Left ventricle myocardium inferior (tissue), 1 donor: Measurements from ENCODE around the gene DYSF. TPM values are rescaled to one million over a fixed set of nuclear protein-coding genes. Genes with fewer than 3 reads are reported as not detected.

ENCODE experiments used
- DNase-seq: peaks from one replicate; pipeline ENCODE4 v3.0.0-alpha.2; 2020
- H3K27ac ChIP-seq: fragments of 200-600 bp; replicated peaks from 2 replicates; pipeline ENCODE4 v1.8.0; 2021
- H3K27me3 ChIP-seq: fragments of 200-600 bp; 2 replicates; pipeline ENCODE4 v1.8.0; 2021; ENCODE audit warnings: low read depth
- H3K36me3 ChIP-seq: fragments of 200-600 bp; 2 replicates; pipeline ENCODE4 v1.8.0; 2021
- H3K4me1 ChIP-seq: fragments of 200-600 bp; 2 replicates; pipeline ENCODE4 v1.8.0; 2021
- H3K4me3 ChIP-seq: fragments of 200-600 bp; 2 replicates; pipeline ENCODE4 v1.8.0; 2021; ENCODE audit warnings: mild to moderate bottlenecking, moderate library complexity
- H3K9me3 ChIP-seq: fragments of 200-600 bp; replicated peaks from 2 replicates; pipeline ENCODE4 v1.8.0; 2021
- CTCF ChIP-seq: fragments of 200-600 bp; IDR thresholded peaks from 2 replicates; pipeline ENCODE4 v1.8.0; 2021; ENCODE audit warnings: antibody characterized with exemption, mild to moderate bottlenecking, borderline replicate concordance
- intact Hi-C: fragments of 100-400 bp; cut with micrococcal nuclease; formaldehyde crosslinking; loops from one replicate; pipeline ENCODE4 v1.11.0; 2022
- total RNA-seq: library from RNA; stranded (reverse); fragmentation: NEBNext Ultra II Directional; extraction: Animal tissue kit (Norgen Biotek cat#: 25700); gene quantifications from one replicate; pipeline ENCODE4 v1.2.1, GENCODE V29; 2021
- donor health status: DM: no; HTN: yes; CAD: no; lungs with severe emphysema.

The DYSF gene
- total RNA-seq, 1 donor from 2014 or later = 48.2 TPM

- no peaks in the 10 kb centered on the region for H3K9me3 ChIP-seq
- peak overlapping the region; percentile 79 for H3K27ac ChIP-seq
- no peak for TF ChIP-seq CTCF
- peak; percentile 34 for DNase-seq
- H3K36me3 ChIP-seq = peaks cover 13% of the 10 kb centered on the region
- H3K4me1 ChIP-seq = peaks cover 36% of the 10 kb centered on the region
- H3K27me3 ChIP-seq = no peaks in the 10 kb centered on the region
- H3K4me3 ChIP-seq = peak overlapping the region; percentile 17
- intact Hi-C loops = no loop called here
Observed at GRCh38 chr2:71603311-71603811, 150.0 kb downstream of the DYSF start.

DNA sequence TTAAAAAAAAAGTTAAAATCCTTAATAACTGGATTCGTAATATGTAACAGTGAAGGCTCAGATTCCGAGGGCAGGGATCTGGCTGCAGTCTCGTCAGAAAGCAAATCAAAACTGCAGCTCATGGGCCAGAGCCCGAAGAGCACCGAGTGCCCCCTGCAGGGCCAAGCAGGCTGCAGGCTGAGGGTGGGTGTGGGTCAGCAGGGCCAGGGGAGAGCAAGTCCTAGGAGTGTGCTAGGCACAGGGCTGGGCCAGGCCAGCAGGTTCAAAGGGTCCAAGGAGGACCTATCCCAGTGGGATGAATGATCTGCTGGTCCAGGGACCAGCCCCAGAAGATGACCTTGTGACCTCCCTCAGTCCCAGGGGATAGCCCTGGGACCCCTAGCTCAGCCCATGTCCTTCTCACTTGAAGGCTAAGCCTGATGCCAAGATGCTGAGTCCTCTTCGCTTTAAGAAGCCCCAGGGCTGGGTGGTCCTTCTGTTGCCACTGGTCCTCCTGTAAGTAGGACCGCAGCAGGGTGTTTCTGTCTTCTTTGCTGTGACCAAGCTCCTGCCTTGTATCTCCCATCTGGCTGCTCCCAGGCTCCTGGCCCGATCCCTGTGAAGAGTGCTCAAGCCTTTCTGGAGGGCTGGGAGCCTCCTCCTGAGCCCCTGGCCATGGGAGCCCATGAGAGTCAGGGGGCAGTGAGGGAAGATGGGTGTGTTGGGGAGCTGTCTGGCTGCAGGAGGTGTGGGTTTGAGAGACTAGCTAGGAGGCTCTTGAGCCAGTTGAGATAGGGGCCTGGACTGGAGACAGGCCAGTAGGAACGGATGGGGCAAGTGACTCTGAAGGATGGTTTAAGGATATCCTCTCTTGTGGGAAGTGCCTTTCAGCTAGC is 150.7 kb downstream of the DYSF start:
- intact Hi-C loops = no loop called here
- Histone ChIP-seq H3K9me3 (no peaks in the 10 kb centered on the region), H3K4me1 (peaks cover 37% of the 10 kb centered on the region), H3K4me3 (peak overlapping the region; percentile 17), H3K27ac (peak overlapping the region; percentile 79), H3K27me3 (no peaks in the 10 kb centered on the region), H3K36me3 (peaks cover 7% of the 10 kb centered on the region)
- no peak for TF ChIP-seq CTCF
- peak; percentile 10 for DNase-seq

- no peaks in the 10 kb centered on the region for H3K9me3 ChIP-seq
- peak overlapping the region; percentile 79 for H3K27ac ChIP-seq
- H3K4me3 ChIP-seq = no peak overlapping the region
- peaks cover 7% of the 10 kb centered on the region for H3K36me3 ChIP-seq
- intact Hi-C loops = no loop called here
- H3K4me1 ChIP-seq = peaks cover 40% of the 10 kb centered on the region
- no peak for TF ChIP-seq CTCF
- DNase-seq = no peak
- H3K27me3 ChIP-seq = no peaks in the 10 kb centered on the region
Observed at GRCh38 chr2:71604726-71605120, 151.4 kb downstream of the DYSF start.

DNA sequence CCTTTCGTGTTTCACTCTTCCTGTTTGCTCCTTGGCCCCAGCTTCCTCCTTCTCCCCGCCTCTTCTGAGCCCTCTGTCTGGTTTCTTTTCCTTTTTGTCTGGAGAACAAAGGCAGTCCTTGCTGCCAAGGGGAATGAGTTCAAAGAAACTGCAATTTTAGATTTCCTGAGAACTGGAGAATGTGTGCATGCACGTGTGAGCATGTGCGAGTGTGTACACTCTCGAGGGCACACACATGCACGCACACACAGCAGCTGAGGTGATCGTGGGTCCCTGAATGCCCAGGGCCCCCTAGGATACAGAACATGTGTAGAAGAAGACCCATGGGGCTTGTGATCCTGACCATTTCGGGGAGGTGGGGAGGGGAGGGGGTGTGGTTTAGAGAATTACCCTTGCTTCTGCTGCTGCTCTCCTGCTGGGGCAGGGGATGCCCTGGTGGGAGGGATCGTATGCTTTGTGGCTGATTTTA is 151.8 kb downstream of the DYSF start:
- Histone ChIP-seq H3K9me3 (no peaks in the 10 kb centered on the region), H3K27me3 (no peaks in the 10 kb centered on the region), H3K4me1 (peaks cover 40% of the 10 kb centered on the region), H3K4me3 (peak overlapping the region; percentile 15), H3K36me3 (peaks cover 7% of the 10 kb centered on the region), H3K27ac (peak overlapping the region; percentile 79)
- intact Hi-C loops = no loop called here
- peak; percentile 9 for DNase-seq
- TF ChIP-seq CTCF = no peak

GRCh38 chr2:71605781-71606241 is 152.4 kb downstream of the DYSF start:
- Histone ChIP-seq H3K4me1 (peaks cover 40% of the 10 kb centered on the region), H3K27me3 (no peaks in the 10 kb centered on the region), H3K36me3 (peaks cover 7% of the 10 kb centered on the region), H3K4me3 (peak overlapping the region; percentile 15), H3K9me3 (no peaks in the 10 kb centered on the region), H3K27ac (peak overlapping the region; percentile 79)
- DNase-seq = peak; percentile 31
- TF ChIP-seq CTCF = no peak
- intact Hi-C loops = no loop called here
